Mesothelial cell of epicardium (in vitro differentiated cells): ENCODE measurements around the gene VMP1. TPM values are rescaled to one million over a fixed set of nuclear protein-coding genes. Genes with fewer than 3 reads are reported as not detected.
A peak's percentile ranks its signal among the peaks of the same experiment; 100 is the strongest.

Experiments
- DNase-seq, 2 experiments: peaks; one replicate each; pipeline ENCODE4 v3.0.0; 2021; ENCODE audit warnings: low spot score in 2 of 2; ENCODE audit not compliant: unreplicated experiment in 2 of 2
- H3K27ac Mint-ChIP-seq: 2 replicates; pipeline ENCODE4 v1.8.0; 2021; ENCODE audit warnings: mixed read lengths
- H3K27me3 Mint-ChIP-seq: 2 replicates; pipeline ENCODE4 v1.8.0; 2021; ENCODE audit warnings: low read depth, mixed read lengths
- H3K36me3 Mint-ChIP-seq: 2 replicates; pipeline ENCODE4 v1.8.0; 2021; ENCODE audit warnings: mixed read lengths
- H3K4me1 Mint-ChIP-seq: 2 replicates; pipeline ENCODE4 v1.8.0; 2021; ENCODE audit warnings: mixed read lengths
- H3K4me3 Mint-ChIP-seq: 2 replicates; pipeline ENCODE4 v1.8.0; 2021; ENCODE audit warnings: mild to moderate bottlenecking, moderate library complexity, mixed read lengths
- H3K9me3 Mint-ChIP-seq: 2 replicates; pipeline ENCODE4 v1.8.0; 2021; ENCODE audit warnings: mixed read lengths
- CTCF ChIP-seq: fragments of 200-600 bp; sonication (generic); IDR thresholded peaks from one replicate; pipeline ENCODE4 v1.5.0; 2021; ENCODE audit warnings: antibody characterized with exemption; ENCODE audit not compliant: unreplicated experiment
- microRNA-seq: library from miRNA; unstranded; fragments of <30 nt; microRNA quantifications from one replicate; pipeline ENCODE4 v1.2.0, GENCODE V29; 2021; ENCODE audit warnings: inconsistent platforms, mixed read lengths
- total RNA-seq: library from RNA; stranded (reverse); gene quantifications from 3 replicates; pipeline ENCODE4 v1.2.1, GENCODE V29; 2021

Gene VMP1
- total RNA-seq, 1 donor from 2014 or later: 208 TPM

DNA sequence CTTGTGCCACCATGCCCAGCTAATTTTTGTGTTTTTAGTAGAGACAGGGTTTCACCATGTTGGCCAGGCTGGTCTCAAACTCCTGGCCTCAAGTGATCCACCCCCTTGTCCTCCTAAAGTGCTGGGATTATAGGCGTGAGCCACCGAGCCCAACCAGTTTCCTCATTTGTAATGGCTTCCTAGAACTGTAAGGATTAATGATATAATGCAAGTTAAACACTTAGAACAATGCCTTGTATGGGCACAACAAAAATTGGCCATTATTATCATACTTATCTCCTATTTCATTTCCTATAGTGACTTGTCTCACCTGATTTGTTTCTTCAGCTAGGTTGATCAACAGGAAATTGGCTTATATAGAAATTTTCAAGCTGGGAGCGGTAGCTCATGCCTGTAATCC lies 171.2 kb downstream of the VMP1 start:
- H3K36me3 Mint-ChIP-seq: peaks cover 21% of the 10 kb centered on the region
- no peak overlapping the region for H3K27ac Mint-ChIP-seq
- H3K4me1 Mint-ChIP-seq: no peaks in the 10 kb centered on the region
- H3K27me3 Mint-ChIP-seq: no peaks in the 10 kb centered on the region
- H3K4me3 Mint-ChIP-seq: no peak overlapping the region
- DNase-seq: no peak
- no peak for TF ChIP-seq CTCF
- H3K9me3 Mint-ChIP-seq: no peaks in the 10 kb centered on the region

DNA sequence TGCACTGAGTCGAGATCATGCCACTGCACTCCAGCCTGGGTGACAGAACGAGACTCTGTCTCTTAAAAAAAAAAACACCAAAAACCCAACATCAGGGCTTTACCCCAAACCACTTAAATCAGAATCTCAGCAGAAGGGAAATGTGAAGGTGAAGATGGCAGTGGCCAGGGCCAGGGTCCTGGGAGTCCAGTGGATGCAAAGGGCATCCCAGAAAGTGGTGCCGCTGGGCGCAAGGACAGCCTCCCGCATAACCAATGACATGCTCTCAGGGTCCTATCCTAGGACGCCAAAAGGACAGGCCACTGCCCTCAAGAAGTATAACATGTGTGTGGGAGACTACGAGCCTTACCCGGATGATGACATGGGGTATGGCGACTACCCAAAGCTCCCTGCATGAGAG lies 177.4 kb downstream of the VMP1 start:
- DNase-seq: no peak
- Mint-ChIP-seq H3K4me1 (no peaks in the 10 kb centered on the region), H3K9me3 (no peaks in the 10 kb centered on the region), H3K27ac (no peak overlapping the region), H3K27me3 (no peaks in the 10 kb centered on the region), H3K4me3 (no peak overlapping the region), H3K36me3 (peaks cover 18% of the 10 kb centered on the region)
- no peak for TF ChIP-seq CTCF

DNA sequence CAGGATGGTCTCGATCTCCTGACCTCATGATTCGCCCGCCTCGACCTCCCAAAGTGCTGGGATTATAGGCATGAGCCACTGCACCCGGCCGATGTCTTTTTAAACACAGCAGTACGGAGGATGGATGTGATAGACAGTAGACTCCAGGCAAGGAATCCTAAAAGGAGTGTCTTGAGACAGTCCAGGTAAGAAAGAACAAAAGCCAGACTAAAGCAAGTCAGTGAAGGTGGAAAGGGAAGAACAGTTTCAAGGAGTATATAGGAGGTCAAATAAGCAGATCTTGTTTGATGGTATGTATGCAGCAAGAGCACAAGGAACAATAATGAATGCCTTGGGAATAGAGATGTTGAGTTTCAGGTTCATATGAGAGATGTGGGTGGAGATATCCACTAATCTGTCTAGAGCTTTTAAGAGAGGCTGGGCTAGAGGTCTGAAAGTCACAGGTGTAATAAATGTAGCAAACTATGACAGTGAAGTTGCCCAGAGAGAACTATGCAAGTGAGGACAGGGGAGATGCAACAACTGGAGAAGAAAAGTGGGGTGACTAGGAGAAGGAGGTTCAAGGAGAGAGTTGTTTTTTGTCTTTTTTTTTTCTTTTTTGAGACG lies 180.8 kb downstream of the VMP1 start:
- Mint-ChIP-seq H3K36me3 (peaks cover 11% of the 10 kb centered on the region), H3K4me3 (no peak overlapping the region), H3K4me1 (peaks cover 9% of the 10 kb centered on the region), H3K27me3 (no peaks in the 10 kb centered on the region), H3K27ac (no peak overlapping the region), H3K9me3 (no peaks in the 10 kb centered on the region)
- DNase-seq: no peak
- no peak for TF ChIP-seq CTCF

GRCh38 chr17:59890720-59891119 lies 183.3 kb downstream of the VMP1 start:
- Mint-ChIP-seq H3K36me3 (peaks cover 8% of the 10 kb centered on the region), H3K9me3 (no peaks in the 10 kb centered on the region), H3K27me3 (no peaks in the 10 kb centered on the region), H3K4me1 (peaks cover 22% of the 10 kb centered on the region), H3K4me3 (peak overlapping the region; percentile 16), H3K27ac (no peak overlapping the region)
- no peak for TF ChIP-seq CTCF
- DNase-seq: no peak

Small RNA genes within 50 kb of the gene (microRNA-seq; reads per million reads assigned to microRNA genes)
- gene MIR21: 105,385 reads per million, percentile 99 among the genes with 10 or more reads in this experiment

Other genes with a start within 250 kb of the VMP1 start
- gene DHX40, start 142.0 kb upstream of the VMP1 start, total RNA-seq: 50.3 to 51.7 TPM (median 51.4 TPM) in 3 replicates
- gene CLTC, start 87.8 kb upstream of the VMP1 start, total RNA-seq: 192 to 201 TPM (median 192 TPM) in 3 replicates
- 22.5 to 24.7 TPM (median 24.4 TPM) in 3 replicates for gene PTRH2, start 224 bp upstream of the VMP1 start, total RNA-seq
- 10.5 to 13.9 TPM (median 13.0 TPM) in 3 replicates for gene TUBD1, start 185.3 kb downstream of the VMP1 start, total RNA-seq
- 42.3 to 49.9 TPM (median 42.8 TPM) in 3 replicates for gene RPS6KB1, start 185.5 kb downstream of the VMP1 start, total RNA-seq